RWPE2 (cell line): ENCODE results near the gene C19orf53.

Experiments used
- ATAC-seq: fragments of 200-7000 bp; cut with Tn5 transposase; 3 replicates; pipeline ENCODE4 v1.9.1; 2021; ENCODE audit warnings: low read depth
- DNase-seq: peaks from one replicate; pipeline ENCODE4 v3.0.0-alpha.2; 2020; ENCODE audit warnings: low spot score
- H3K27ac ChIP-seq: fragments of 450-650 bp; 2 replicates; pipeline ENCODE4 v1.5.1; 2017; ENCODE audit warnings: mild to moderate bottlenecking; ENCODE audit not compliant: poor library complexity, severe bottlenecking
- H3K27me3 ChIP-seq: fragments of 250-450 bp; sonication (Bioruptor Pico); 2 replicates; pipeline ENCODE4 v1.5.1; 2021; ENCODE audit warnings: mild to moderate bottlenecking, moderate library complexity; ENCODE audit not compliant: insufficient read depth, poor library complexity, severe bottlenecking
- H3K36me3 ChIP-seq: fragments of 250-450 bp; sonication (Bioruptor Pico); 2 replicates; pipeline ENCODE4 v1.5.1; 2020; ENCODE audit warnings: low read depth, mild to moderate bottlenecking, moderate library complexity
- H3K4me1 ChIP-seq: fragments of 250-450 bp; sonication (Bioruptor Pico); 2 replicates; pipeline ENCODE4 v1.5.1; 2021; ENCODE audit warnings: mild to moderate bottlenecking, moderate library complexity; ENCODE audit not compliant: insufficient read depth, poor library complexity, severe bottlenecking
- H3K4me3 ChIP-seq: fragments of 250-450 bp; sonication (Bioruptor Pico); 2 replicates; pipeline ENCODE4 v1.5.1; 2021; ENCODE audit warnings: mild to moderate bottlenecking, moderate library complexity; ENCODE audit not compliant: severe bottlenecking
- H3K9me3 ChIP-seq: fragments of 250-450 bp; sonication (Bioruptor Pico); 2 replicates; pipeline ENCODE4 v1.5.1; 2021; ENCODE audit warnings: mild to moderate bottlenecking, moderate library complexity; ENCODE audit not compliant: severe bottlenecking
- CTCF ChIP-seq: fragments of 450-650 bp; IDR thresholded peaks from one replicate; pipeline ENCODE4 v1.5.1; 2017; ENCODE audit warnings: mild to moderate bottlenecking, moderate library complexity; ENCODE audit not compliant: poor library complexity, severe bottlenecking

Gene C19orf53

GRCh38 chr19:13826652-13827235 is 52.5 kb downstream of the C19orf53 start:
- Histone ChIP-seq H3K36me3 (peaks cover 20% of the 10 kb centered on the region), H3K4me1 (peaks cover 6% of the 10 kb centered on the region), H3K27ac (no peak overlapping the region), H3K9me3 (no peaks in the 10 kb centered on the region), H3K27me3 (no peaks in the 10 kb centered on the region), H3K4me3 (no peak overlapping the region)
- TF ChIP-seq CTCF = no peak
- no peak for ATAC-seq
- no peak for DNase-seq

GRCh38 chr19:13827656-13828055 is 53.4 kb downstream of the C19orf53 start:
- no peak for DNase-seq
- H3K27ac ChIP-seq = no peak overlapping the region
- no peak overlapping the region for H3K4me3 ChIP-seq
- H3K27me3 ChIP-seq = no peaks in the 10 kb centered on the region
- H3K9me3 ChIP-seq = no peaks in the 10 kb centered on the region
- no peaks in the 10 kb centered on the region for H3K4me1 ChIP-seq
- no peak for ATAC-seq
- TF ChIP-seq CTCF = no peak
- H3K36me3 ChIP-seq = peaks cover 23% of the 10 kb centered on the region
